Limb (tissue), 2 donors: ENCODE data around the gene RNF113A.
A peak's percentile ranks its signal among the peaks of the same experiment; 100 is the strongest.
"Not testable (repeated sequence)": the region's sequence is repeated elsewhere in the genome, so short reads cannot be mapped to it uniquely, and the experiment has no call there.

Source experiments
- DNase-seq, 2 donors: peaks; one replicate each; pipeline ENCODE4 v3.0.0-alpha.2; 2016; ENCODE audit errors: extremely low spot score in 2 of 2

Gene RNF113A

DNA sequence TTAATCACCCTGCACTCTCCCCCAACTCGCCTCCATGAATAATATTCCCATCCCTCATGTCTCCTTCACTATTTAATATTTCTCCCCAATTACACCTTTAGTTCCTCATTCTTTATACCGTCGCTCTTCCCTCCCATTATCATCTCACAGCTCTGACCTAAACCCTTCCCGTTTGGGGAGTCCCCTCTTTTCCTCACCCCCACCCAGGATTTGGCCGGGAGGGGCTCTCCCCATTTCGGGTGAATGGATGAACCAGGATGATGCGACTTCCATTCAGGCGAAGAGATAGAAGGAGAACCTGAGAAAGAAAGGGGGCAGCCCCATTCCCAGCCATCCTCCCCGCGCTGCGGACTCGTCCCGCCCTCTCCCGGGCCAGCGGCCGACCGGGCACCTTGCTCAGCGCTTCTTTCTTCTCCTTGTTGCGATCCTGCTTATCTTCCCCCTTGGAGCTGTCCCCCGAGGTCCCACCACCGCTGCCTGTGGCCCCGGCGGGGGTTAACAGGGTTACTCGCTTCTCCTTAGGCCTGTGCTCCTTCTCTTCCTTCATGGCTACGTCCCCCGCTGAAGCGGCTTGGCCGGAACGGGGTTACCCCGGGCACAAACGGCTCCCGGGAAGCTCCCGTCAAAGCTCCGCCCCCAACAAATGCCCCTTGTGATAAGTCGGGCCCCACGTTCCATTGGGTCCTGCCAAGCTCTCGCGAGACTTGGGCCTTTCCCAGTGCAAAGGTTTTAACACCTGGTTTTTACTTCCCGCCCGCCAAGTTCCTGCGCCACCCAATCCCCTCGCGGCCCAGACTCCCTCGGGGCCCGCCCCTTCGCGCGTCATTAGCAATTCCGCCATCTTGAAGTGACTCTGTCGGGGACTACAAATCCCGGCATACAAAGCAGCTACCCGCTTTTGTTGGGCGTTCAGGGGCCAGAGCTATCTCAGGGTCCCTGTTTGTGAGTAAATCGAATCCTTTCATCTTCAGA lies 18.9 kb downstream of the RNF113A start, which contains the start of gene UPF3B:
Gene UPF3B, minus strand, starts transcription at position 582 of the 972 bp plus-strand sequence. Its CDS starts 35 bp downstream, at position 547.
- peak; percentile 86 to 94 for DNase-seq

DNA sequence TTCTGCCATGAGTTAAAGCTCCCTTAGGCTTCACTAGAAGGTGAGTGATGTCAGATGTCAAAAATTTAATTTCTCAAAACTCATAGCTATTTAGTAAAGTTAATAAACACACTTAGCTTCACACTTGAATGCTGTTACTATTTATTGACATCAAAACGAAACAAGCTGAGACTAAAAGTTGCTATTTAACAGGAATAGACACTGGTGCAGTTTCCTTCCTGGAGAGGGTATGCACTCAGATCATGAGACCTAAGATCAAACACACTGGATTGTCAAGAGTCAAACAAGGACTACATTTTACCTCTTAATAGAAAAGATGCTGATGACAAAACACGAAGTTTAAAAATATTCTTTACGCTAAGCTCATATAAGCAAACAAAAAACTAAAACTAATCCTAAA lies 37.6 kb downstream of the RNF113A start:
- DNase-seq, result no peak

DNA sequence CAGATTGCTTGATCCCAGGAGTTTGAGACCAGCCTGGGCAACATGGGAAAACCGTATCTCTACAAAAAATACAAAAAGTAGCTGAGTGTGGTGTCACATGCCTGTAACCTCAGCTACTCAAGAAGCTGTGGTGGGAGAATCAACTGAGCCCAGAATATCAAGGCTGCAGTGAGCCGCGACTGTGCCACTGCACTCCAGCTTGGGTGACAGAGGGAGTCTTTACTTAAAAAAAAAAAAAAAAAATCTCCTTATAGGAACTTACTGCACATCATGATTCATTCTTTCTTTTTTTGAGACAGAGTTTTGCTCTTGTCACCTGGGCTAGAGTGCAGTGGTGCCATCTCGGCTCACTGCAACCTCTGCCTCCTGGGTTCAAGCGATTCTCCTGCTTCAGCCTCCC lies 43.1 kb downstream of the RNF113A start:
- DNase-seq, result no peak

DNA sequence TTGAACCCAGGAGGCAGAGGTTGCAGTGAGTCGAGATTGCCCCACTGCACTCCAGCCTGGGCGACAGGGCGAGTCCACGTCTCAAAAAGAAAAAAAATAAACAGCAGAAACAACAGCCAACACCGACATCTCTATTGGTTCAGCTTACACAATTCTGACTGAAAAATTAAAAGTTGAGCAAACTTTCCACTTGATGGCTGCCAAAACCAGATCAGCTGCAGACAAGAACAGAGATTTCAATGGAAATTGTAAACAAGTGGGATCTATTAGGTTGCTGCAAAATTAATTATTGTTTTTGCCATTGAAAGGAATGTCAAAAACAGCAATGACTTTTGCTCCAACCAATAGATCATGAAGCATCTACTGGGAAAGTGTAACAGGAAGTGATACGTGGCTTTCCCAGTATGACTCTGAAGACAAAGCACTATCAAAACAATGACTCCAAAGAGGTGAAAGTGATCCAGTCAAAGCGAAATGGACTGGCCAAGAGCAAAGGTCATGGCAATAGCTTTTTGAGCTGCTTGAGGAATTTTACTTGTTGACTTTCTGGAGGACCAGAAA lies 45.1 kb downstream of the RNF113A start:
- no peak for DNase-seq

DNA sequence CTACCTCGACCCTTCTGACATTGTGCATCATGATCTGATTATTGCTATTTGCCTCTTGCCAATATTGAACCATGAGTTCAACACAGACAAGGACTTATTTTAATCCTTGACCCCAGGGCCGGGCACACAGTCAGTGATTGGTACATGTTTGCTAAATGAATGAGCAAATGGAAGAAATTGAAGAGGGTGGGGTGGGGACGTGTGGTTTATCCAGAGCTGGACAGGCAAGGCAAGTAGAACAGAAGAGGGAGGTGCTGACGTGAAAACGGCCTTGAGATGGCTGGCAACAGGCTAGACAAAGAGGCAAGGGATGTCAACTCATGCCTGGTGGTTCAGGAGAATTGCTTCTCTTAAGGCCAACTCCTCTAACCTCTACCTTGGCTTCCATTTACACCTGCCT lies 47.3 kb downstream of the RNF113A start:
- not testable (repeated sequence) for DNase-seq

DNA sequence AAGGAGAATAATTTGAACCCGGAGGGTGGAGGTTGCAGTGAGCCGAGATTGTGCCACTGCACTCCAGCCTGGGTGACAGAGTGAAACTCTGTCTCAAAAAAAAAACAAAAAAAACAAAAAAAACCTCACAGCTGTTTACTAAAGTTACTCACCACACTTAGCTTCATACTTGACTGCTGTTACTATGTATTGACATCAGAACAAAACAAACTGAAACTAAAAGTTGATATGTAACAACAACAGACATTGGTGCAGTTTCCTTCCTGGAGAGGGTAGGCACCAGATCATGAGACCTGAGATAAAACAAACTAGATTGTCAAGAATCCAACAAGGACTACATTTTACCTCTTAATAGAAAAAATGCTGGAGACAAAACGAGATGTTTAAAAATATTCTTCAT lies 49.8 kb downstream of the RNF113A start:
- DNase-seq, result not testable (repeated sequence)
